GM12892 (cell line): ENCODE results near the gene PLA2G3.

Source experiments
- DNase-seq: peaks from one replicate; pipeline ENCODE4 v3.0.0; 2011; ENCODE audit not compliant: insufficient read length
- FAIRE-seq: peaks from 2 replicates; lab custom pipeline; 2011; peaks lifted over from hg19 to GRCh38; lab: Jason Lieb, UNC
- POLR2A ChIP-seq: IDR thresholded peaks from 2 replicates; pipeline ENCODE4 v1.6.1; 2011; ENCODE audit warnings: low read depth, low read length, control low read depth
- POLR2AphosphoS5 ChIP-seq: IDR thresholded peaks from 2 replicates; pipeline ENCODE4 v1.6.1; 2011; ENCODE audit warnings: low read depth, low read length, control low read depth
- TAF1 ChIP-seq: IDR thresholded peaks from 2 replicates; pipeline ENCODE4 v1.6.1; 2011; ENCODE audit warnings: low read depth, mild to moderate bottlenecking, control low read depth, low read length, borderline replicate concordance

The PLA2G3 gene

DNA sequence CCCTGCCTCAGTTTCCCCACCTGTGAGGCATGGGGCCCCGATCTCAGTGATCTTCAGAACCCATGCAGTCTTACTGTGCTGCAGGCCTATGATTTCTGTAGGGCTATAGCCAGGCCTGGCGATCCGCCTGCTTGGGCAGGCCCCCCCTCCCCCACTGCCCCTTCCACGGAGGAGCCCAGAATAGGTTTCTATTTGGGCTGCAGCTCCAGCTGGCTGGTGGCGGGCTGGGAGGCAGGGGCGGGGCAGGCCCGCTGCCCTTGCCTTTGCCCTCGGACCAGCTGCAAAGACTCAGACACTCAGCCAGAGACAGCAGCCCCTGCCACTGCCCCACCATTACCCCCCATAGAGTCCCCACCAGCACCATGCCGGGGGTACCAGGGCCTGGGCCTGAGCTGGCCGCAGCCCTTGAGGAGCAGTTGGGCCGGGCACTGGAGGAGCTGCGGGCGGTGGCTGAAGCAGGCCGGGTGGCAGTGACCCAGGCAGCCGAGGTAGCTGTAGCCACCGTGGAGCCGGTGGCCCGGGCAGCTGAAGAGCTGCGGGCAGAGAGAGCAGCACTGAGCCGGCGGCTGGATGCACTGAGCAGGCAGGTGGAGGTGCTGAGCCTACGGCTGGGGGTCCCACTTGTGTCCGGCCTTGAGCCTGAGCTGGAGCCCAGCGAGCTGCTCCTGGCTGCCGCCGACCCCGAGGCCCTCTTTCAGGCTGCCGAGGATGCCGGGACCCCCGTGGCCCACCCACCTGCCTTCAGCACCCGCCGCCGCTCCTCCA is 47.0 kb downstream of the PLA2G3 start:
- TF ChIP-seq TAF1 (no peak), POLR2AphosphoS5 (no peak), POLR2A (no peak)
- peak; percentile 15 for DNase-seq
- no peak for FAIRE-seq

DNA sequence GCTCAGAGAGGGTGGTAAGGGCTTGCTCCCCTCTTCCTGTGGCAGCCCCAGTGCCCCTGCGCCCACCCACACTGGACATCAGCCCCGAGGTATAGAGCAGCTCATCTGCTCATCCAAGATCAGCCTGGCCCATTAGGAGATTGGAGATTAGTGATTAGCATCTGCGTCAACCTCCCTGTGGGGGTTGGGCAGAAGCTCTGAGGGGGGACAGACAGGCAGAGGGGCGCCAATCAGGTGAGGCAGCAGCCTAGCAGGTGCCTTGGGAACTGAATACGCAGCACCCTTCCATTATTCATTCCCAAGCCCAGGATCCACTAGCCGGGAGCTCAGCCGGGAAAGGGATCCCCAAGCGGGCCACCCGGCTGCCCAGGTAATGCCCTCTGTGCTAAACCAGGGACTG is 48.1 kb downstream of the PLA2G3 start:
- FAIRE-seq (no peak), DNase-seq (peak; percentile 16)
- TF ChIP-seq POLR2AphosphoS5 (no peak), TAF1 (no peak), POLR2A (no peak)

DNA sequence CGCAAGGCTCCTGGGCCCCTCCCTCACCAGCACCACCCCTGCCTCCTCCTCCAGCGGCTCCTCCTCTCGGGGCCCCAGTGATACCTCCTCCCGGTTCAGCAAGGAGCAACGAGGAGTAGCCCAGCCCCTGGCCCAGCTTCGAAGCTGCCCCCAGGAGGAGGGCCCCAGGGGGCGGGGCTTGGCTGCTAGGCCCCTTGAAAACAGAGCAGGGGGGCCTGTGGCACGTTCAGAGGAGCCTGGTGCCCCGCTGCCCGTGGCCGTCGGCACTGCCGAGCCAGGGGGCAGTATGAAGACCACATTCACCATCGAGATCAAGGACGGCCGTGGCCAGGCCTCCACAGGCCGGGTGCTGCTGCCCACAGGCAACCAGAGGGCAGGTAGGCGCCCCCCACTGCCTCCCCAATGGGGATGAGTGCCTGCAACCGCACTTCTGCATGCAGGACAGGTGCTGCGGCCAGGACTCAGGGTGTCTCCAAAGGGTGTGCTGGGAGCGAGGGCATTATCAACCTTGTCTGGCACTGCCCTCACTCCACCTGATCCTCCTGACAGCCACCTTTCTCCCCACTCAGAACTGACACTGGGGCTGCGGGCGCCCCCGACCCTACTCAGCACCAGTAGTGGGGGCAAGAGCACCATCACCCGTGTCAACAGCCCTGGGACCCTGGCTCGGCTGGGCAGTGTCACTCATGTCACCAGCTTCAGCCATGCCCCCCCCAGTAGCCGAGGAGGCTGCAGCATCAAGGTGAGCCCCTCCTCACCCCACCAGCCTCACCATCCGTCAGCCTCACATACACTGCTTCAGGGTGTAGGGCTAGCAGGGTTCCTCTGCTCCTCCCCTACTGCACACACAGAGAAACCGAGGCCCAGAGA is 49.0 kb downstream of the PLA2G3 start:
- no peak for FAIRE-seq
- TF ChIP-seq TAF1 (no peak), POLR2AphosphoS5 (no peak), POLR2A (no peak)
- peak; percentile 7 for DNase-seq

DNA sequence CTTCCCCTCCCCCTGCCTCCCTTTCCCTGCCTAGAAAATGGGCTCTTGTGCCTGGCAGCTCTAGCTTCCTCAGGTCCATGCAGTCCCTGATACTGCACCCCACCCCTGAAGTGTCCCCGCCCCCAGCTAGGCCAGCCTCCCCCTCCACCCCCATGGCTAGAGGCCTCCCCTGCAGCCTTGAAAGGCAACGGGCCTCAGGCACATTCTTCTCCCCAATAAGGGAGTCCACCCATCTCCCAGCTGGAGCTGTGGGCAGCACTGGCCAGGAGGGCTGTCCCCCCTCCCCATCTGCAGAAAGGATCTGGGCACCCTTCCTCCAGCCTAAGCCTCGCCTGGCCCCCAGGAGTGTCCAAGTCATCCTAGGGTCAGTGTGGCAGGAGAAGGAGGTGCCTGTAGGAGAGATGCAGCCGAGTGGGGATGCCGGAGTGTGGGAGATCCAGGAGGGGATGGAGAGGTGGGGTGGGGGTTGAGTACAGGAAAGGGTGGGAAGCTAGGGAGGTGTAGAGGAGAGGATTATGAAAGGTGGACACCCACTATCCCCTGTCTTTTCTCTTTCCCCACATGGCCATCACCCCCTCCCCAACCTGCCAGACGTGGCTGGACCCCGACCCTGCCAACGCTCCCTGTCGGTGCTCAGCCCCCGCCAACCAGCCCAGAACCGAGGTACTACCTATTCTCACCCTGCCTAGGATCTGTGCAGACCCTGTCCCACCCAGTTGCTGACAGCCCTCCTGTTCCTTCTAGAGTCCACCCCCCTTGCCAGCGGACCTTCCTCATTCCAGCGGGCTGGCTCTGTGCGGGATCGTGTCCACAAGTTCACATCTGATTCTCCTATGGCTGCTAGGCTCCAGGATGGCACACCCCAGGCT is 49.9 kb downstream of the PLA2G3 start:
- DNase-seq, result peak; percentile 19
- TF ChIP-seq POLR2A (no peak), TAF1 (no peak), POLR2AphosphoS5 (no peak)
- no peak for FAIRE-seq

DNA sequence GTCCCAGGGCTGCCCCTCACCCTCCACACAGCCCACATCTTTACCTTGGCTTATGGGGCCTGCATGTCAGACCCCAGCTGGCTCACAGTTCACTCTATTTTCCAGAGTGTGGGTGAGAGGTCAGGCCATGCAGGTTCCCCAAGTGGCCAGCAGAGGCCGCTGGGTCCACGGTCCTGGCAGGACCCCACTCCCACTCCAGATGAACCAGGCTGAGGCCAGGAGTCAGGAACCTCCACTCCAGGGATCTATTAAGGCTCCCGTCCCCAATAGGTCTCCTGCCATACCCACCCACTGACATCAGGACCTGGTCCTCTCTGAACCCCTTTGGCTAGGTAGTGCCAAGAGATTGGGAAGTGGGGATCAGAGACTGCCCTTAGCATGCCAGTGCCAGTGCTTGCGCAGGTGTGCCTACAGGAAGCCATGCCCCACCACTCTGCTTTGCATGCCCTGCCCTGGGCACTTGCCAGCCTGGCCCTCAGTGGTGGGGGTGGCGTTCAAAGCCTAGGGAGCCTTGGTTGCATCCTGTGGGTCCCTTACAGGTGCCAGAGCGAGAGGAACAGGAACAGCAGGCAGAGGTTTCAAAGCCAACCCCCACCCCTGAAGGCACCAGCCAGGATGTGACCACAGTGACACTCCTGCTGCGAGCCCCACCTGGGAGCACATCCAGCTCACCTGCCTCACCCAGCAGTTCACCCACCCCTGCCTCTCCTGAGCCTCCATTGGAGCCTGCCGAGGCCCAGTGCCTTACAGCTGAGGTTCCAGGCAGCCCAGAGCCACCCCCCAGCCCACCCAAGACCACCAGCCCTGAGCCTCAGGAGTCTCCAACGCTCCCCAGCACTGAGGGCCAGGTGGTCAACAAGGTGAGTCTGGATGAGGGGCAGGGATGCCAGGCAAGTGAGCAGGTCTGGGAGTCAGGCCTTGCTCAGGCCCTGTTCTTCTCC is 50.9 kb downstream of the PLA2G3 start:
- DNase-seq (peak; percentile 76), FAIRE-seq (peak; percentile 78)
- no peak for TF ChIP-seq POLR2AphosphoS5
- TF ChIP-seq POLR2A, result no peak
- no peak for TF ChIP-seq TAF1

DNA sequence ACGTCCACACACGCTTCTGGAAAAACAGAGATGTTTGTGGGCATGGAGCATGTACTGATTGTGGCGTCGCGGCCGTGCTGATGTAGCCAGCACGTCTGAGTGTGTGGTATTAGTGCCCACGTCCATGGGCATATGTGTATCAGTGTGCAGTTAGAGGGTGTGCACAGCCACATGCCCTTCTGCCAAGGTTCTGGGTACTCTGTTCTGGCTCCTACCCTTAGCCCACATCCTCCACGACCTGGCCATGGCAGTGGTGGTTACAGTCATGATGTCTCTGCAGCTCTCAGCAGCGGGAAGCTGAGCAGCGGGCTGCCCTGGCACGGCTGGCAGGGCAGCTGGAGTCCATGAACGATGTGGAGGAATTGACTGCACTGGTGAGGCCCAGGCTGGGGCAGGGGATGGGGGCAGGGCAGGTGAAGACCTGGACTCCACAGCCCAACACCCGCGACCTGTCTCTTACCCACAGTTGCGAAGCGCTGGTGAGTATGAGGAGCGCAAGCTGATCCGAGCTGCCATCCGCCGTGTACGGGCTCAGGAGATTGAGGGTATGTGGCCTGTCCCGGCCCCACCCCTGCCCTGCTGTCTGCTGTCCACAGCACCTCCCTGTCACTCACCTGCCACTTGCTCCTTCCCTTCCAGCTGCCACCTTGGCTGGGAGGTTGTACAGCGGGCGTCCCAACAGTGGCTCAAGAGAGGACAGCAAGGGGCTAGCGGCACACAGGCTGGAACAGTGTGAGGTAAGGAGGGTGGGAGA is 51.9 kb downstream of the PLA2G3 start:
- FAIRE-seq (no peak), DNase-seq (peak; percentile 10)
- TF ChIP-seq TAF1, result no peak
- no peak for TF ChIP-seq POLR2A
- TF ChIP-seq POLR2AphosphoS5, result no peak

DNA sequence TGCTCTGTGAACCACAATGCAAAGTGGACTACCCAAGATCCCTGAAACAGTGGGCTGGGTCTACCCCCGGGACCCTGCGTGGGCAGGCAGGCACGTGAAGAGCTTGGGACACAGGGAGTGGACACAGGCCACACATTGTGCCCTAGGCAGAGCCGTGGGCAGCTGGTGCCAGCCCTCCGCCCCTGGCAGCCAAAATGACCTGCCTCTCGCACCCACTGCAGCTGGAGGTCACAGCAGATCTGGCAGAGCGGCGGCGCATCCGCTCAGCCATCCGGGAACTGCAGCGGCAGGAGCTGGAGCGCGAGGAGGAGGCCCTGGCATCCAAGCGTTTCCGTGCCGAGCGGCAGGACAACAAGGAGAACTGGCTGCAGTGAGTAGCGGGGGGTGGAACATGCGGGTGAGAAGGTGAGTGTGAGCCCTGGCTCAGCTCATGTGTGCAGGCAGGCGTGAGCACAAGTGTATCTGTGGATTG is 52.5 kb downstream of the PLA2G3 start:
- no peak for DNase-seq
- TF ChIP-seq POLR2A (no peak), POLR2AphosphoS5 (no peak), TAF1 (no peak)

DNA sequence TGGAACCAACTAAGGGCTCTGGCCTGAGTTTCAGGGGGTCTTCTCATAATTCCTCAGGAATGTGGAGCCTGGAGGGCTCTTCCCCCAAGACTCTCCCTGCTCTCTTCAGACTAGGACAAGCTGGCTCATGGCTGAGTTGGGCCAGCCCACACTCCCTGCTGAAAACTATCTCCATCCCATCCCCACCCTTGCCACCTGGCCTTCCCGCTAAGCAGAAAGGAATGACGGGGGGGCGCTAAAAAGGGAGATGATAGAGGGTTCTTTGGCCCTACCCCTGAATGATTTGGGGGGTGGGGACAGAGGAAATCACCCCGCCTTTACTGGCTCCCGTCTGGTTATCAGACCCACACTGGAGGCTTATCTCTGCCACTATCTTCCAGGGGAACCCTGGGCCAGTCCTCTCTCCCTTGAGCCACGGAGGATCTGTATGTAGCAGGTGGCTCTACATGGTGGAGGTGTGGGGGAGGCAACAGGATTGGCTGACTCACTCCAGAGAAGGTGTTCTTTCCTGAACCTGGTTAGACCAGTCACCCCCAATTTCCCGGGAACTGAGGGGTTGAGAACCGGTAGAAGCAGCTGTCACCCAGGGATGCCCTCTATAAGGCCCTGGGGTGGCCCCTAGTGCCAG is 53.5 kb downstream of the PLA2G3 start:
- DNase-seq (peak; percentile 8), FAIRE-seq (no peak)
- TF ChIP-seq TAF1, result no peak
- TF ChIP-seq POLR2AphosphoS5, result no peak
- TF ChIP-seq POLR2A, result no peak

More for the DNA sequence above, 52.5 kb downstream of the PLA2G3 start:
- no peak for FAIRE-seq

DNA sequence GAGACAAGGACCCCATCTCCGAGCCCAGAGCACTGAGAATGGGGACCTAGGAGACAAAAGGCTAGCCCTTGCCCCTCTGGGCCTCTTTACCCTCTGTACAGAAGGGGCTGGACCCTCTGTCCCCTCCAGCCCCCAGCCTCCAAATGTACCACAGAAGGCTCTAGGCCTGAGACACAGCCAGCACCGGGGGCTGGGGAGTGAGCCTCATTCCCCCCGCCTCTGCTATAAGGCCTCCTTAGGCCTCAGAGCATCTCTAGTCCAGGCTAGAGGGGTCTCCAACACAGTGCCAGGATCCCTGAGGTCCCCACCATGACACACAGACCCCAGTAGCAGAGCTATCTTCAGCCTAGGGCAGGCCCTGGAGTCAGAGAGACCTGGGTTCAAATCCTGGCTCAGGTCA is 54.4 kb downstream of the PLA2G3 start:
- TF ChIP-seq POLR2A, result no peak
- TF ChIP-seq TAF1, result no peak
- no peak for TF ChIP-seq POLR2AphosphoS5
- DNase-seq (no peak), FAIRE-seq (no peak)

DNA sequence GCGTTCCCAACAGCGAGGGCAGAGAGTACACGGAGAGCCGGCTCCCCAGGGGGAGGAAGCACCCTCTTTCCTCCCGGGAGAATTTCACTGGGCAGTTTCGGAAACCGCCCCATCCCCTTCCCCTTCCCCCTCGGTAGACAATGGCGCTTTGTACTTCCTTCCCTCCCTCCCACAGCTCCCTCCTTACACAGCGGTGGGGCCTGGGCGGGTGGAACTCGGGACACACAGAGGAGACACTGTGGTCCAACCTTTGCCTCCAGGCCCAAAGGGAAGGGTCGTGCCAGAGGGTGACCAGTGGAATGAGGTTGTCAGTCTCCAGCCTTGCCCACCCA is 54.8 kb downstream of the PLA2G3 start:
- FAIRE-seq (no peak), DNase-seq (no peak)
- no peak for TF ChIP-seq POLR2A
- TF ChIP-seq POLR2AphosphoS5, result no peak
- no peak for TF ChIP-seq TAF1
